HG03439 (cell line): Measurements from ENCODE around the gene UPP2.

Source experiments
- ATAC-seq: cut with Tn5 transposase; IDR thresholded peaks from one replicate; pipeline ENCODE4 v1.9.1; 2021; ENCODE audit warnings: mild to moderate bottlenecking, moderate library complexity; ENCODE audit not compliant: unreplicated experiment

UPP2 gene

DNA sequence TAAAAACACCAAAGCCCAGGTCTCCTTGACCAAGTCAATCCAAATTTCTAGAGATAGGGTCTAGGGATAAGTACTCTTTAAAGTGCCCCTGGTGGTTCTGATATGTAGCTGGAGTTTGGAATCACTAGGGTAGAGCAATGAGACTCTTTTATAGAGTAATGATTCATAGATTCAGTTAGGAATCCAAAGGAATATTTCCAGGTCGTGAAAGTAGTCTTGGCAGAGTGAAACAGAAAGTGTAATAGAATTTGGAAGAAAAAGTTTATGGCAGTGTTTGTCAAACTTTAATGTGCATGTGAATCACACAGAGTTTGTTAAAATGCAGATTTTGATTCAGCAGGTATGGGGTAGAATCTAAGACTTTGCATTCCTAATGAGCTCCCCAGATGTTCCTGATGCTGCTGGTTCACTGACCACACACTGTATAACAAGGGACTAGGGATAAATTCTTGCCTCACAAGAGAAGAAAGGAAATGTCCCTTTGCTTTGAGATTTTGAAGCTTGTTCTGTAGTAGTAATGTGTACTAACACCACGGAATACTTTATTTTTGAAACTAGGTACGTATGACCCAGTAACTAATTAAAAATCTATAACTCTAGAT is 1.8 kb downstream of the UPP2 start:
- ATAC-seq: no peak

DNA sequence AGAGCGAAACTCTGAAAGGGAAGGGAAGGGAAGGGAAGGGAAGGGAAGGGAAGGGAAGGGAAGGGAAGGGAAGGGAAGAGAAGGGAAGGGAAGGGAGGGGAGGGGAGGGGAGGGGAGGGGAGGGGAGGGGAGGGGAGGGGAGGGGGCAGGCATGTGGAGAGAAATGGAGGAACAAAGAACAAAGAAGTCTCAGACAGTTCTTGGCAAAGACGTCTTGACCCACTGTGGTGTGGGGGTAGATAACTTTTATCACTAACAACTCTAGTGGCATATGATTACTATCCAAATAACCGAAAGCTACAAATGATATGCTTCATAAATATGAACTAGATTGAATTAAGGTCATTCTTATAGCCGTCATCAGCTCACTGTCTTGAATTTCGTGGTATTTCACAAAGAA is 3.2 kb downstream of the UPP2 start:
- ATAC-seq: no peak

DNA sequence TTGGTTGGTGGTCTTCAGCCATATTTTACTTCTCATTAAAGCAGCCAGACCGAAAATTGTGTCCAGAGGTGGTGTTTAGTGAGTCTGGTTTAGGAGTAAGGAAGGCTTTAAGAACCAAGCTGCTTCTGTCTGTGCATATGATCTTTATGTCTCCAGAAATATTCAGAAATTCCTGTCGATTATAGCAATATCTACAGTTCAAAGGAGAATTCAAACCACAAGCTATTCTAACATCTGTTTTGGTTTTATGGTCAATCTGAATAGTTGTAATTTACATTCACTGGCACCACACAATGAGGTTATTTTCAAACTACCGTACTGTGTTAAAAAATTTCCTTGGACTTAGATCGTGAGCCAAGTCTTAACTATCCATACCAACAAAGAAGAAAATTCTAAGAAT is 11.3 kb downstream of the UPP2 start:
- ATAC-seq: no peak

DNA sequence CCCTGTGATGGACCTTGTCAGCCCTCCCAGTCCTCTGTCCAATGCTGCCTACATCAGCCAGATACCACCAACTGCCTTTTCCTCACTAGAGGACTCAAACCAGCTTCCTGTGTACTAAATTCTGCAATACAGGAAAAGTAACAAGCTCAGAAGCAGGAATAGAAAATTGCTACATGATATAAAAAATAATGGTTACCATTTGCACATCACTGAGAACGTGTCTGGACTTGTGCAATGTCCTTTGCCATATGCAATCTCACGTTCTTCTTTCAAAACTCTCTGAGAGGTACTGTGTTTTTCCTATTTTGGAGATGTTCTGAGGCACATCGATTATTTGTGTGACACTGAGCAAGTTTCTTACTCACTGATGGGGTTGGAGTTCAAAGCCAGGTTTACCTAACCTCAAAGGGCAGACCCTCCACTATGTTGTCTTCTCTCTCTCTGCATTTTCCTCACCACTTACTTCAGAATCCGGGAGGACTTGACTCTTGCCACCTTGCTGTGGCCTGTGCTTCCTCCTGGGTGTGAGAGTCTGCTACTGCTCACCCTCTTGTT is 12.1 kb downstream of the UPP2 start:
- no peak for ATAC-seq

DNA sequence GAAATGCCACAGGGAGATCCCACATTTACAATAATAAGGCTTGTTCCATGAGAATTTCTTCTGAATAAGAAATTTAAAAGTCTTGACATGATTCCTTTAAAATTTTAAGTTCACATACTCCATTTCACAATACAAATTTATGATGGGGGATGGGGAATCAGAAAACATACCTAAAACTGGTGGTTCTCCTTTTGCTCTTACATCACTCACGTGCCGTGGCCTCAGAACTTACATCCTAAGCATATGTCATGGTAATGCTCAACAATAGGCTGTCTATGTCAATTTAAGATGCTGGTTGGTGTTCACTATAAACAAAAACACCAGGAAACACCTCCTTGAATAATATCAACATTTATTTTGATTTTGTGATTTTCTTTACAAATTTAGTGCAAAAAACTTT is 12.8 kb downstream of the UPP2 start:
- ATAC-seq: no peak

DNA sequence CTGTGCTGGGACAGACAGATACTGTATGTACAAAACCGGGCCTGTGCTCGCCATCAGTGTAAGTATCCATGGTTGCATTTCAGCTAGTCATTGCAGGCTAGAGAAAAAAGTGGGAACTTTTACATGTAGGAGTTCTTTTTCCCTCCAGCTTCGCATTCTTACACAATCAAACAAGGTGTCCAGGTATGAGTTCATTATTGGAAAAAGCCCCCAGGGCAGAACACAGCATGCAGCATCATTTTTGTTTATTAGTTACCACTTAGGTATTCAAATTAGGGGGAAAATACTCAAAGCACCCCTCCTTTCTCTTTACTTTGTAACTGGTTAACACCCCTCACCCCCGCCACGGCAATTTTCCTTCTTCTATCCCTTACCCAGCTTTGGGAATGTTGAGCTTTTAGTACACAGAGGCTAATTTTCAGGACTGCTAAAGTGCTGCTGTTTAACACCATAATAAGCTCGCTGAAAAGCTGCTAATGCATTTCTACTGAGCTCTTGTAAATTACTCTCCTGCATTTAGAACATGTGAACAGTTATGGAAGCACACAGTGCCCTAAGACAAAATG is 13.6 kb downstream of the UPP2 start:
- ATAC-seq: no peak

DNA sequence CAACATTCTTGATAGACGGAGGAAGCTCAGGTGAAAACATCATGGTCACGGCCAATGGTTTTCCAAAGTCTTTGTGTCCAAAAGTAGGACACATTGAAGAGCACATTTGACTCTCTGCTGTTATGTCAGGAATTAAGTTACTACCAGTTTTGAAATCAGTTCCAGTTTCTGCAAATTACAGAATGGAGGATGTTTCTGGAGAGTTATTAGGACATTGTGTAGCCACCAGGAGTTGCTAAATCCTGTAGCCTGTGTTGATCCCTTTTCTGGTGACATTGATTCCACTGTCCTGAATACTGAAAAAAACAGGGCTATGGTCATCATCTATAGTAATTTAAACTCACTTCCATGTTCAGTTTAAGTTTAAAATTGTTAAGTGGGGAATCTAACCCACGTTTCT is 15.3 kb downstream of the UPP2 start:
- ATAC-seq: no peak

DNA sequence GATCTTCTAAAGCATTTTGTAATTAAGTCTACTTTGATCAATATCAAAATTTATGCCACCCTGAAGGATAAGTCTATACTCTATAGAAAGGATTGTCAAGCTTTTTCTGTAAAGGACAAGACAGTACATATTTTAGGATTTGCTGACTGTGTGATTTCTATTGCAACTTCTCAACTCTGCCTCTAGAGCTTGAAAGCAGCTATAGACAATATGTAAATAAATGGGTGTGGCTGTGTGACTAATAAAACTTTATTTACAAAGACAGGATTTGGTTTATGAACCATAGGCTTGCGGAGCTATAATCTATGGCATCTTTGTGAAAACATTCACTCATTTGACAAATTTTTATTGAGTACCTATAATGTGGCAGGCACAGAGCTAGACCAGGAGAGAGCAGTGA is 18.4 kb downstream of the UPP2 start:
- no peak for ATAC-seq

DNA sequence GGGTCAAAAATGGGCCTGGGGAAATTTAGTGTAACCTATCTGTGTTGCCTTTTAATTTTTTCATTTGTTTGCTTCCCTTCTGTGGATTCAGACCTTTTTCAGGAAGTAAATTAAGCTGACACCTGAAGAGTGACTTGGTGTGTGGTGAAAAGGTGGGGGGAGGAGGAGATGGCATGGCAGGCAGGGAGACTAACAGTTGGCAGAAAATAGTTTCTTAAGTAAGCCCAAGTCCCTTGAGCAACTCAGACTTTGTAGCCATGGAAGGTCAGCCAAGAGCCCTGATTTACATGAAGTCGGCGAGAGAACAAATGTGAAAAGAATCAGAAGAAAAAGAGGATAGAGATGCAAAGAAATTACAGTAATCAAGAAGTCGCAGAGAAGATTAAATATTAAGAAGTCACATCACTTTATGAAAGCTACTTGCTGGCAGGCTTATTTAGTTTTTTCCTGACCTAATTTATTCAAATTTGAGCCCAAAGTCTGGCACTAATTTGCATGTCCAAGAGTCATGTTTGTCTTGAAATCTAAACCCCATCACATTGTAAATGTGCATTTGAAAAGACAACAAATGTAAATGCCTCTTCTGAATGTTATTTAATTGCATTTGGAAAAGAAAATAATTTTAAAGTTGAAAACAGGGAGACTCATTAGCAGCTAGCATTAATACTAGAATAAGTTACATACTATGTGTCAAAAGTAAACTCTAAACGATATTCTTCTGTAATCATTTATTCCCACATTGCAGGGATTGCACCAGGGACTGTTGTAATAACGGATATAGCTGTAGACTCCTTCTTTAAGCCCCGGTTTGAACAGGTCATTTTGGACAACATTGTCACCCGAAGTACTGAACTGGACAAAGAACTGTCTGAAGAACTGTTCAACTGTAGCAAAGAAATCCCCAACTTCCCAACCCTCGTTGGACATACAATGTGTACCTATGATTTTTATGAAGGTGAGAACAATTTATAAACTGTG is 19.3 kb downstream of the UPP2 start:
- no peak for ATAC-seq

DNA sequence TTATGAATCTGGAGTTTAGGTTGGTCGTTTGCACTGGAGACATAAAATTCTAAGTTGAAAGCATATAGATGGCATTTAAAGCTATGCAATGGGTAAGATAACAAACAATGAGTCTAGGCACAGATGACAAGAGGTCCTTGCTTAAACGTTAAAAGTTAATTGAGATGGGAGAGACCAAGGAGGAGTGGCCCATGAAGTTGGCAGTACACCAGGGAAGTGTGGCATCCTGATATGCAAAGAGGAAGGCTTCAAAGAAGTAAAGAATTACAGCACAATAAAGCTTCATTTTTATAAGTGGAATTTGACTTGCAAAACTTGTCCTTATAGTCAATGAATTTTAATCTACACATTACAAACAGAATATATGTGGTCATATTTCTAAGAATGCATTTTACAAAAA is 23.2 kb downstream of the UPP2 start:
- no peak for ATAC-seq

DNA sequence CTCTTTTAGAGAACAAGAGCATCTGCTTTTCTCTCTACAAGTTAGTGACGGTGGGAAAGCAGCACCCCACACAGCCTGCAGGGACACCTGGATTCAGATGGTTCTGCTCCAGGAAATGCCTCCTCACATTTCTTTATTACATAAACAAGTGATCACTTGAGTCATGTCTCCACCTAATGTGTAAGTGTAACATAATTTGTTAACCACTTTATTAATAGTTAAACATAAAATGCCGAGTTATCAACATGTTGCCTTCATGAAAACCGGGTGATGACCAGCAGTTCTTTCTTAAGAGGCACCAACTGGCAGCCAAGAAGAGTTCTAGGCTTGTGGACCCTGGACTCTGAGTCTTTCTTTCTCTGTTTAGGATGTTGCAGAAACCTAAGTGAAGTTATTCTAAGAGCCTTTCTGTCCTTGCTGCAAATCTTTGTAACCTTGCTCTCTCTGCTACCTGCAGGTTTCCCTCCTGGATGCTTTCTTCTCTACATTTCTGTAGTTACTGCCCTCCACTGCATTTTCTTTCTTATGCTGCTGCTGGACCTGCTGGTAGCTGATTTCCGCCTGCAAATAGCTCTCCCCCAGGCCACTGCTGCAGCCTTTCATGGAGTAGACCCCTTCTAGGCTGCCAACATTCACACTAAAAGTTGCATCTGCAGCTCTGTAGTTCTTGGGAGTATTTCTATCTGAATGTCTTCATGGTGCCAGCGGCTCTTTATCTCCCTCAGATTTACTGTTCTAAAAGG is 24.3 kb downstream of the UPP2 start:
- no peak for ATAC-seq

DNA sequence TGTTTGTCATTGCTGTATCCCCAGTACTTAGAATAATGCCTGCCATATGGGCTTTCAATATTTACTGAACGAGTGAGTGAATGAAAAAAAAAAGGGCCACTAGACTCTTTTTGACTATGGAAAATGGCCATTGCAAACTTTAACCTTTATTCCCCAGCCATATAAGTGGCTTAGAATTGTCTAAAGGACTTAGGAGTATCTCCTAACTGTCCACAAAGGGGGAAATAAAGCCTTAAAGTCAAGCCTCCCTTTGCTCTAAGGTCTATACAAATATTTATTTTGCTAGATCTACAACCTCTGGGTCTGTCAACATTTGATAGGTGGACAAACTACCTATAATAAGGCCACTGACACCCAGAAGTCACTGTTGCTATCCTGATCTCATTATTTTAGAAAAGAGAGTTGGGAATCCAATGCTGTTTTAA is 25.7 kb downstream of the UPP2 start:
- no peak for ATAC-seq

DNA sequence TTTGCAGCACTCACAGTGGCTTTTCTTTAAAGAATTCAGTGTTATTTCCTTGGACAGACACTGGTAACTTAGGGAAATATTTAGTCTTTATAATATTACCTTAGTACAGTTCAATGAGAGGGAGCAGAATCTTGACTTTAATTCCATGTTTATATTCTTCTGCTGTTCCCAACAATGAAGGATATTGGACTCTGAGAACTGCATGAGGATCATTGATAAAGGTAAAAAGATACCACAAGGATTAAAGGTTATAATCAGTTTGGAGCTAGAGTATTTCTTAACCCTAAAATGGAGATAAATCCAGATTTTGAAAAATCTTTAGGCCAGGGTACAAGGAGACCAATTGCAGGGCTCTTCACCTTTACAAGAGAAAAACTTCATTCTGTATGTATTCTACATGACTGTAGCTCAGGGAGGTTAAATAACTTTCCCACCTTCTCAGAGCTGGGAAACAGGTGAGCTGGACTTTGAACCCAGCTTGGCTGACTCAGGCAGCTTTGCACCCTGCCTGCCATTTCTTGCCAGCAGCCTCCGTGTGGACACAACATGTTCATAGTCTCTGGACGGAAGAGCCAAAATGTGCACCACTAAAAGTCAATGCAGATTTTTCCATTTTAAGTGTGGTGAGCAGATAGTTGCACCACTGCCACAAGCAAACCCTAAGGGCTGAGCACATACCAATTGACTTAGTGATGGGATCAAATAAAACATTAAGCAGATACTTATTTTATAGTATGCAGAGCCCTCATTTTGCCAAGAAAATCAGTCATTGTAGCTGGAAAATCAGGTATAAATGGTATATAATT is 26.7 kb downstream of the UPP2 start:
- no peak for ATAC-seq

DNA sequence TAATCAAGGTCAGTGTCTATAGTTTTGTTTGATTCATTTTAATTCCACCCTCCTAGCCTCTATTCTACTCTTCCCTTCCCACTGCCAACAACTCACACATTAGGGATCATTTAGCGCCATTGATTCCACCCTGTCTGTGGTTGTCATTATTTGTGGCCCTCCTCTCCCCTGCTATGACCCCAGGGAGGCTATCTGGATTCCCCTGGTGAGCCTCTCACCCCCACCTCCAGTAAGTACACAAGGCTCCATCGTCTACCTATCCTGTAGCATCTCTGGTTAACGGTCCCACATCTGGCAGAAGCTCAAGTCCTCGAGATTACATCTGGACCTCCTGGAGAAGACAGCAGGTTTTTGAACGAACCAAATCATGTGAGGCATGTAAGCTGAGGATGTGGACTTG is 27.4 kb downstream of the UPP2 start:
- no peak for ATAC-seq

DNA sequence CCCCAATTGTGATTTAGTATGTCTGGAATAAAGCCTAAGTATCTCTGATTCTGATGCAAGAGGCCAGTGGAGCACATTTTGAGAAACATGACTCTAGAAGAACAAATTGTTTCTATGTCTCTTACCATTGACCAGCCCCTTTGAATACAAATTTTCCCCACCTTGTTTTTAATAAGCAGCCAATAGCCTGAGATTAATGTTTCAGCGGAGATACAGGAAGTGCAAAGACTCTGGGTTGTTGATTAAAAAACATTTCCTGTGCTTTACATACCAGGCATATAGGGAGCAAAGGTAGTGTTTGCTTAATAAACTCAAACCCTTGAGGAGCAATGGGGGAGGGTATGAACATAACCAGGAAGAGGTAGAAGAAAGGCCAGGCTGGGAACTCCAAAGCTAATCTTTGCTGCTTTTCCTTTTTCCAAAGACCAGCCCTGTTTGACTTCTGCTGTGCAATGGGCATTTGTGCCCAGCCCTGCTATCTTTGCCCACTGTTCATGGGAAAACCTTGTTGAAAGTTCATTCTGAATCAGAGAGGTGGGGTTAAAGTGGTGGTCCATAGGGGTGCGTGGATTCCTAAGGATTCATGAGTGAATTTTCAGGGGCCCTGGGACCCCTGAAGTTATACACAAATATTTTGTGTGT is 29.3 kb downstream of the UPP2 start:
- no peak for ATAC-seq

DNA sequence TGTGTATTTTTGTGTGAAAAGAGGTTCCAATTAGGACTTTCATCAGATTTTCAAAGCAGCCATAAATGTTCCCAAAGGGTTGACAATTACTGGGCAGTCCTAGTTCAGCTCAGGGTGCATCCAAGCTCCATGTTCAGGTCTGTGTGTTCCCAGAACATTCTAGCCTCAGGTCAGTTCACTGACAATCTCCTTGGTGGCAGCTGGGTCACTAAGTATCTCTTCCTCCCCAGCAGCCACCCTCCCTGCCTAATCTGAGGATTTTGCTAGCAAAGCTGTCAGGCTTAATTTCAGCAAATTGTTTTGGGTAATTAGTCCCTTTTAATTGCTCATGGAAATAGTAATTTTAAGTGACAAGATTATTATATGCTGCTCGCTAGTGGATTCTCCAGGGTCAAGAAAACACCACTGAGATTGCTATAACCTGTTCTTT is 29.8 kb downstream of the UPP2 start:
- ATAC-seq: no peak

DNA sequence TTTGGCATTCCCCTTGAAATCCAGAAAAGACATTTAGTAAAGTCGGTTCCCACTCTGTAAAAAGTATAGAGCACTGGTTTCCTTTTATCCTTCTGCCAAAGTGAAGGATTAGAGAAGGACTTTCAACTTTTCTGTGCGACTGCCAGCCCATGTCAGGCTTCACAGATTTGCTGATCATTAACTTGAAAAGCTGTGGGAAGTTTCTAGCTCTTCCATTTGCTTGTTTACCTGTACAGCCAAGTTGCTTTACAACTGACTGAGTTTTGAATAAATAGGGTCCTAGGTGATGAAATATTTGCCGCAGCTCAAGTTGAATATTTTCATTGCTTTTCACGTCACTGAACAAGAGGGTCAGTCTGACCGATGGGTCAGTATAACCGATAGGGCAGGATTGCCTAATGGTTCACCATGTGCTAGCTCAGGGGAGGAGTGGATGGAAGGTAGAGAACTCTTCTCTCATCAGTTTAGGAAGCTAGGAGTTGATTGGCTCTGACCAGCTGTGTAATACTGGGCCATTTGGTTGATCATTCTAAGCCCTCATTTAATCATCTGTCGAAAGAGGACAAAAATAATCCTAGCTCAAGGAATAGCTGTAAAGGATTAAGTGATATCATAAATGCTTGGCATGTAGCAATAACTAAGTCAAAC is 30.4 kb downstream of the UPP2 start:
- no peak for ATAC-seq

DNA sequence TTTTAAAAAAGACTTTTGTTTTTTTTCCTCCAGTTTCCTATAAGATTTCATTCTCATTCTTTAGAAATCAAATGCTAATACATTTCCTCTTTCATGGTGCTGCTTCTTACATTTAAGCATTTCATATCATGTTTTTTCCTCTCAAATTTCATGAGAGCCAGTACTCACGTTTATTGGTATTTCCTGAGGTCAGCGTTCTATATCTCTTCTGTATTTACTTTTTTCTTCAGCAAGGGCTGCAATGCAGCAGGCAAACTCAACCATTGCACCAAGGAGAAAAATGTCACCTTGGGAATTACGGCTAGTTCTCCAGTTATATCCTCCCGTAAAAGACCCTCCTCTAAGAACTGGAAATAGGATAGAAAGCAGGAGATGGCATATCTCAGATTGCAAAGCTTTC is 32.4 kb downstream of the UPP2 start:
- no peak for ATAC-seq

DNA sequence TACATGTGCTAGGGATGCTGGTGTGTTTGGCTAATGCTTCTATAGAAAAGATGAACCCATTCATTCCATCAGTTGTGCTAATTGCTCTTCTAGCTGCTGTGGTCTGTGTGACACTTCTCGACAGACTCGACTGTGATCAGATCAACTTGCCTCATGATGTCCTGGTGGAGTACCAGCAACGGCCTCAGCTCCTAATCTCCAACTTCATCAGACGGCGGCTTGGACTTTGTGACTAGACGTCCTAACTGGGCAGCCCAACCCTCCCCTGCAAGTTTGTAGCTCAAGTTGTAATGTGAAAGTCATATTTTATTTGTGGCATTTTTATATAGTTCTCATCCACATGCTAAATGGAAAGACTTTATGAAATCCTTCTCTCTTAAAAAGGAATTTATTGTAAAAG is 33.0 kb downstream of the UPP2 start:
- no peak for ATAC-seq
